GM04504 (cell line): Measurements from ENCODE around the gene C19orf81.
"Not testable (repeated sequence)": the region's sequence is repeated elsewhere in the genome, so short reads cannot be mapped to it uniquely, and the experiment has no call there.

Source experiments
- DNase-seq: peaks from one replicate; pipeline ENCODE4 v3.0.0-alpha.2; 2012; ENCODE audit warnings: low read depth

The C19orf81 gene

GRCh38 chr19:50649433-50650391 lies at the start of gene C19orf81:
TSS of gene C19orf81 (plus strand) at chr19:50649445. CDS start at chr19:50649445, 0 bp downstream.
- DNase-seq, result no peak

- DNase-seq, result no peak
Observed at GRCh38 chr19:50601407-50602088, 47.7 kb upstream of the C19orf81 start.

GRCh38 chr19:50602089-50602422 lies 47.2 kb upstream of the C19orf81 start:
- DNase-seq, result no peak

GRCh38 chr19:50602496-50602895 lies 46.7 kb upstream of the C19orf81 start:
- DNase-seq, result no peak

GRCh38 chr19:50602935-50603334 lies 46.3 kb upstream of the C19orf81 start:
- no peak for DNase-seq

- not testable (repeated sequence) for DNase-seq
Observed at GRCh38 chr19:50604264-50605073, 44.8 kb upstream of the C19orf81 start.

- DNase-seq, result not testable (repeated sequence)
Observed at GRCh38 chr19:50606059-50606836, 43.0 kb upstream of the C19orf81 start.

- no peak for DNase-seq
Observed at GRCh38 chr19:50607388-50607787, 41.9 kb upstream of the C19orf81 start.

- peak; percentile 6 for DNase-seq
Observed at GRCh38 chr19:50607874-50608785, 41.1 kb upstream of the C19orf81 start.

- not testable (repeated sequence) for DNase-seq
Observed at GRCh38 chr19:50612504-50613404, 36.5 kb upstream of the C19orf81 start.

GRCh38 chr19:50618379-50618778 lies 30.9 kb upstream of the C19orf81 start:
- DNase-seq, result not testable (repeated sequence)

GRCh38 chr19:50619184-50619583 lies 30.1 kb upstream of the C19orf81 start:
- not testable (repeated sequence) for DNase-seq

GRCh38 chr19:50620394-50620906 lies 28.8 kb upstream of the C19orf81 start:
- not testable (repeated sequence) for DNase-seq

GRCh38 chr19:50624949-50625600 lies 24.2 kb upstream of the C19orf81 start:
- DNase-seq, result no peak

GRCh38 chr19:50626011-50626410 lies 23.2 kb upstream of the C19orf81 start:
- DNase-seq, result no peak

- DNase-seq, result no peak
Observed at GRCh38 chr19:50626795-50627194, 22.4 kb upstream of the C19orf81 start.

GRCh38 chr19:50628146-50628545 lies 21.1 kb upstream of the C19orf81 start:
- DNase-seq, result no peak

- no peak for DNase-seq
Observed at GRCh38 chr19:50628551-50628950, 20.7 kb upstream of the C19orf81 start.

- DNase-seq, result no peak
Observed at GRCh38 chr19:50629194-50629593, 20.1 kb upstream of the C19orf81 start.
